HCT116 (cell line): ENCODE results near the gene MYADML2.

ENCODE experiments used
- CEBPB ChIP-seq: IDR thresholded peaks from 2 replicates; pipeline ENCODE4 v1.6.1; 2012; ENCODE audit warnings: low read depth
- CTCF ChIP-seq, 3 experiments: fragments of 200-600 bp in 1 of 3; sonication (generic) in 1 of 3; IDR thresholded peaks in 2 of 3; conservative IDR thresholded peaks in 1 of 3; 2 replicates each; pipeline ENCODE4 v1.5.1; 2012 to 2017; ENCODE audit warnings: low read depth in 2 of 3, low read length in 2 of 3, antibody characterized with exemption in 1 of 3, borderline replicate concordance in 1 of 3, control low read depth in 1 of 3, mild to moderate bottlenecking in 1 of 3, mixed read lengths in 1 of 3, mixed run types in 1 of 3, moderate library complexity in 1 of 3; ENCODE audit not compliant: insufficient read depth in 1 of 3
- EZH2 ChIP-seq: fragments of 200-600 bp; sonication (generic); IDR thresholded peaks from 2 replicates; pipeline ENCODE4 v1.6.1; 2017; ENCODE audit warnings: antibody characterized with exemption, mixed run types
- POLR2A ChIP-seq: IDR thresholded peaks from 2 replicates; pipeline ENCODE4 v1.7.0; 2011; ENCODE audit warnings: borderline replicate concordance; ENCODE audit not compliant: insufficient read depth, insufficient read length; ENCODE audit errors: extremely low read depth
- POLR2AphosphoS5 ChIP-seq: IDR thresholded peaks from 2 replicates; pipeline ENCODE4 v1.6.1; 2011; ENCODE audit warnings: mild to moderate bottlenecking, low read depth, low read length, moderate library complexity
- SP1 ChIP-seq: IDR thresholded peaks from 2 replicates; pipeline ENCODE4 v1.6.1; 2012; ENCODE audit warnings: low read depth
- TF ChIP-seq, protein P1 (sequence below): IDR thresholded peaks from 2 replicates; pipeline ENCODE4 v1.6.1; 2012; ENCODE audit warnings: low read depth
- TF ChIP-seq, protein P2 (sequence below): IDR thresholded peaks from 2 replicates; pipeline ENCODE4 v1.6.1; 2012

- TF ChIP-seq, protein P1, sequence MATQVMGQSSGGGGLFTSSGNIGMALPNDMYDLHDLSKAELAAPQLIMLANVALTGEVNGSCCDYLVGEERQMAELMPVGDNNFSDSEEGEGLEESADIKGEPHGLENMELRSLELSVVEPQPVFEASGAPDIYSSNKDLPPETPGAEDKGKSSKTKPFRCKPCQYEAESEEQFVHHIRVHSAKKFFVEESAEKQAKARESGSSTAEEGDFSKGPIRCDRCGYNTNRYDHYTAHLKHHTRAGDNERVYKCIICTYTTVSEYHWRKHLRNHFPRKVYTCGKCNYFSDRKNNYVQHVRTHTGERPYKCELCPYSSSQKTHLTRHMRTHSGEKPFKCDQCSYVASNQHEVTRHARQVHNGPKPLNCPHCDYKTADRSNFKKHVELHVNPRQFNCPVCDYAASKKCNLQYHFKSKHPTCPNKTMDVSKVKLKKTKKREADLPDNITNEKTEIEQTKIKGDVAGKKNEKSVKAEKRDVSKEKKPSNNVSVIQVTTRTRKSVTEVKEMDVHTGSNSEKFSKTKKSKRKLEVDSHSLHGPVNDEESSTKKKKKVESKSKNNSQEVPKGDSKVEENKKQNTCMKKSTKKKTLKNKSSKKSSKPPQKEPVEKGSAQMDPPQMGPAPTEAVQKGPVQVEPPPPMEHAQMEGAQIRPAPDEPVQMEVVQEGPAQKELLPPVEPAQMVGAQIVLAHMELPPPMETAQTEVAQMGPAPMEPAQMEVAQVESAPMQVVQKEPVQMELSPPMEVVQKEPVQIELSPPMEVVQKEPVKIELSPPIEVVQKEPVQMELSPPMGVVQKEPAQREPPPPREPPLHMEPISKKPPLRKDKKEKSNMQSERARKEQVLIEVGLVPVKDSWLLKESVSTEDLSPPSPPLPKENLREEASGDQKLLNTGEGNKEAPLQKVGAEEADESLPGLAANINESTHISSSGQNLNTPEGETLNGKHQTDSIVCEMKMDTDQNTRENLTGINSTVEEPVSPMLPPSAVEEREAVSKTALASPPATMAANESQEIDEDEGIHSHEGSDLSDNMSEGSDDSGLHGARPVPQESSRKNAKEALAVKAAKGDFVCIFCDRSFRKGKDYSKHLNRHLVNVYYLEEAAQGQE, result no peak
- TF ChIP-seq CTCF (IDR thresholded peaks at IDR 0.05 in 2 of 3, conservative IDR thresholded peaks at IDR 0.05 in 1 of 3; ENCODE audit: borderline replicate concordance in 1 of 3, insufficient read depth in 1 of 3, low read depth in 2 of 3, low read length in 2 of 3) (no peak), CEBPB (no peak), POLR2A (no peak), EZH2 (no peak), SP1 (no peak), POLR2AphosphoS5 (no peak)
- TF ChIP-seq, protein P2, sequence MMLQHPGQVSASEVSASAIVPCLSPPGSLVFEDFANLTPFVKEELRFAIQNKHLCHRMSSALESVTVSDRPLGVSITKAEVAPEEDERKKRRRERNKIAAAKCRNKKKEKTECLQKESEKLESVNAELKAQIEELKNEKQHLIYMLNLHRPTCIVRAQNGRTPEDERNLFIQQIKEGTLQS, result no peak
Measured at GRCh38 chr17:81921537-81921862, 25.5 kb downstream of the MYADML2 start.
